Measurements from ENCODE around the gene ETS1.

DNA sequence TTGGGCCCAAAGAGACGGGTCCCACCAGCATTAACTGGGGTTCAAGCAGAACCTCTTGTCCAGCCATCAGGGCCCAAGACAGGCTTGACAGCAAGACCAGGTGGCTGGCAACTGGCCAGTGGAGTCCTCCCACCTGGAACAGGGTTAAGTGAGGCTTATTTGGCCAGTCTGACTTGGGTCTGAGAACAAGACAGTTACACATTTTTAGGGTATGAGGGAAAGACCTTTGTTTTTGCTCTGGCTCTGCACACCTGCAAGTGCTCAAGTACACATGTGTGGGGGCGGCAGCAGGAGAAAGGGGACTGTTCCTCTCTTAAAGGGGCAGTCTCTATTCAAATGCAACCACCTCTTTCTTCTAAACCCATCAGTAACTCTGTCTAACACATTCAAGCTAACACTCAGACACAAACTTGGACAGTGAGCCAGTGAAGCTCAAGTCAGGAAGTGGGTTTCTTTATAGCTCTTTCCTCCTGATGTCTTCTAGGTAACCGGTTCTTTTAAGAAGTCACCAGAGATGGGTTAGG, 116.2 kb downstream of the ETS1 start:
- TF ChIP-seq, protein P1, sequence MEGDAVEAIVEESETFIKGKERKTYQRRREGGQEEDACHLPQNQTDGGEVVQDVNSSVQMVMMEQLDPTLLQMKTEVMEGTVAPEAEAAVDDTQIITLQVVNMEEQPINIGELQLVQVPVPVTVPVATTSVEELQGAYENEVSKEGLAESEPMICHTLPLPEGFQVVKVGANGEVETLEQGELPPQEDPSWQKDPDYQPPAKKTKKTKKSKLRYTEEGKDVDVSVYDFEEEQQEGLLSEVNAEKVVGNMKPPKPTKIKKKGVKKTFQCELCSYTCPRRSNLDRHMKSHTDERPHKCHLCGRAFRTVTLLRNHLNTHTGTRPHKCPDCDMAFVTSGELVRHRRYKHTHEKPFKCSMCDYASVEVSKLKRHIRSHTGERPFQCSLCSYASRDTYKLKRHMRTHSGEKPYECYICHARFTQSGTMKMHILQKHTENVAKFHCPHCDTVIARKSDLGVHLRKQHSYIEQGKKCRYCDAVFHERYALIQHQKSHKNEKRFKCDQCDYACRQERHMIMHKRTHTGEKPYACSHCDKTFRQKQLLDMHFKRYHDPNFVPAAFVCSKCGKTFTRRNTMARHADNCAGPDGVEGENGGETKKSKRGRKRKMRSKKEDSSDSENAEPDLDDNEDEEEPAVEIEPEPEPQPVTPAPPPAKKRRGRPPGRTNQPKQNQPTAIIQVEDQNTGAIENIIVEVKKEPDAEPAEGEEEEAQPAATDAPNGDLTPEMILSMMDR (IDR thresholded peaks at IDR 0.05; ENCODE audit: poor library complexity) = no peak
- no peak for TF ChIP-seq EZH2 (IDR thresholded peaks at IDR 0.05; ENCODE audit: borderline replicate concordance)
- no peak for TF ChIP-seq EZH2phosphoT487 (IDR thresholded peaks at IDR 0.05; ENCODE audit: low read depth, severe bottlenecking, unreplicated experiment)
